DMS114 treated with DMSO at 0.1 percent for 48 hours (cell line): ENCODE data around the gene PLD5.
"Not testable (repeated sequence)": the region's sequence is repeated elsewhere in the genome, so short reads cannot be mapped to it uniquely, and the experiment has no call there.

Experiments used
- DNase-seq: peaks from one replicate; lab custom pipeline; 2025; ENCODE audit not compliant: unreplicated experiment; lab: John Stamatoyannopoulos, UW

The PLD5 gene

DNA sequence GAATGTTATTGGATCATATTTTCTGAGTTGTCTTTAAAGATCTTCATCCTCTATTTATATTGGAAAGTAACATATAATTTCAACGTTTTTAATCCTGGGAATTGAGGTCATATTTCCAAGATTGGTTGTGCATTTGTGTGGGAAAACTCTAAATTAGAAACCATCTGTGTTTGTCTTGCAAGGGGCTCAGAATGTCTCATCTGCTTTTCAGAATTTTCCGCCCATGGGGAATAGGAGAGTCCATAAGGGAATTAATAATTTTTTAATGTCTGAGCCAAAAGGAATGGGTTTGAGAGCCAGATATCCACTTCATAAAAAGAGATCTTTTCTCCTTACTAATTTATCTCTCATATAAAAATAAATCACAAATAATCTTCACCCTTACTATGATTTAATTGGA lies 440.8 kb downstream of the PLD5 start:
- no peak for DNase-seq

GRCh38 chr1:242081446-242081845 lies 443.1 kb downstream of the PLD5 start:
- DNase-seq: no peak

DNA sequence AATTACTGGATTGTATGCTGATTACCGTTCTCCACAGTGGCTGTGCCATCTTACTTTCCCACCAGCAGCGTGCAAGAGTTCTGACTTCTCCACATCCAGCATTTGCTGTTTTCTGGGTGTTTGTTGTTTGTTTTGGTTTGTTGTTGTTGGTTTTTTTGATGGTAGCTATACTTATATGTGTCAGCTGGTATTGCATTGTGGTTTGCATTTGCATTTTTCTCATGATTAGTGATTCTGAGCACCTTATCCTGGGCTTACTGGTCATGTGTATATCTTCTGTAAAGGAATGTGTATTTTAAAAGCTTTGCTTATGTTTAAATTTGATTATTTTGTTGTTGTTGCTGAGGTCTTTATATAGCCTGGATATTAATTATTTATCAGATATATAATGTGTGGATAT lies 458.7 kb downstream of the PLD5 start:
- DNase-seq: no peak

GRCh38 chr1:242062271-242062670 lies 462.2 kb downstream of the PLD5 start:
- DNase-seq: no peak

- DNase-seq: no peak
Observed at GRCh38 chr1:242059976-242060375, 464.5 kb downstream of the PLD5 start.

- DNase-seq: not testable (repeated sequence)
Observed at GRCh38 chr1:242058582-242058981, 465.9 kb downstream of the PLD5 start.

GRCh38 chr1:242058181-242058580 lies 466.3 kb downstream of the PLD5 start:
- not testable (repeated sequence) for DNase-seq

DNA sequence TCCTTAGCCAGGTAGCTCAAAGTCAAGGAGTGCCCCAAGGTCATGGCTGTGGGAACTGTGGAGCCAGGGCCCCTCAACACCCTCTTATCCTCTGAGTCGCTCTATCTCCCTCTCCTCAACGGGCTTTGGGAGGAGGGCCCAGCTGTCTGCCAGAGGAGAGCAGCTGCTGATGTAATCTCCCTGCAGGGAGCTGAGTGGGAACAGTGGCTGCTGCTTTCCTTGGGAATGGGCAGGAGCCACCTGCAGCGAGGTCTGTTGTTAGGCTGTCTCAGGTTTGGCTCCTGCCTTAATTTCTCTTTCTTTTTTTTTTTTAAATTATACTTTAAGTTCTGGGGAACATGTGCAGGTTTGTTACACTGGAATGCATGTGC lies 466.8 kb downstream of the PLD5 start:
- DNase-seq: no peak

- no peak for DNase-seq
Observed at GRCh38 chr1:242056988-242057744, 467.3 kb downstream of the PLD5 start.

DNA sequence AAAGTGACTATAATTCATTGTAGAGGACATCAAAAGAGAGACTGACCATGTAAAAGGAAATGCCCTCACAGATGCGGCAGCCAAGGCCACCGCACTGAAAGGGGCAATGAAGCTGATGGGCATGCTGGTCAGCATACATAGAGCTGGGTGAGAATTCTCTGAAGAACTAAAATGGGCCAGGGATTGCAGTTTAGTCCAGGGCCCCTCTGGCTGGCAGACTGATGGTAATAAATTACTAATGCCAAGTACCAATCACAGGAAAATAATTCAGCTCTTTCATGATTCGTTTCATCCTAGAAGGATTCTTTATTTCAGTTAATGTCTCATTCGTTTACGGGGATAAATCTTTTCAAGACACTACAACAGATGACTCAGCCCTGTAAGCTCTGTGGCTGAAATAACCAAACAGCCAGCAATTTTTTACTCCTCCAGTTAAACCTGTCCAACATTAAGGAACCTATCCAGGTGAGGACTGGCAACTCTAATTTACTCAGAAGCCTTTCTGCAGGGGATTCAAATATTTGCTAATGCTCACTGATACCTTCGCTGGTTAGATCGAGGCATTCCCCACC lies 468.7 kb downstream of the PLD5 start:
- DNase-seq: no peak

DNA sequence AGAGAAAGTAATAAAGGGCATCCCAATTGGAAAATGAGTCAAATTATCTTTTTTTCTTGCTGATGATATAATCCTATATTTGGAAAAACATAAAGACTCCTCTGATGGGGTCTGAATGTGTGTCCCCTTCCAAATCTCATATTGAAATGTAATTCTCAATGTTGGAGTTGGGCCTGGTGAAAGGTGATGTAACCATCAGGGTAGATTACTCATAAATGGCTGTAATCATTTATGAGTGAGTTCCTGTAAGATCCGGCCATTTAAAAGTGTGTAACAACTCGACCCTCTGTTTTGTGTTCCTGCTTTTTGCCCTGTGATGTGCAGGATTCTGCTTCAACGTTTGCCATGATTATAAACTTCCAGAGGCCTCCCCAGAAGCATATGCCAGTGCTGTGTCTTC lies 481.3 kb downstream of the PLD5 start:
- DNase-seq: no peak

DNA sequence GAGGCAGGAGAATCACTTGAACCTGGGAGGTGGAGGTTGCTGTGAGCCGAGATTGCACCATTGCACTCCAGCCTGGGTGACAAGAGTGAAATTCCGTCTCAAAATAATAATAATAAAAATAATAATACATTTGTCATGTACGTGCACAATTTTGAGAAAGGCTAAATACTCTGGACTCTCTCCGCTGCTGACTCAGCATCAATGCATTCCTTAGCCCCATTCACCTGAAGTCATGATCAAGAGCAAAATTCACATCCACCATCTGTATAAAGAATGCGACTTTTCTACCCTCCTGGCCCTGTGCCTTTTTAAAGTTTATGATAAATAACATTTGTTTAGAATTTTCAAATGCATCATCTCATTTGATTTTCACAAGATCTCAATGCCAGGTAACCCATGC lies 490.1 kb downstream of the PLD5 start:
- DNase-seq: no peak

DNA sequence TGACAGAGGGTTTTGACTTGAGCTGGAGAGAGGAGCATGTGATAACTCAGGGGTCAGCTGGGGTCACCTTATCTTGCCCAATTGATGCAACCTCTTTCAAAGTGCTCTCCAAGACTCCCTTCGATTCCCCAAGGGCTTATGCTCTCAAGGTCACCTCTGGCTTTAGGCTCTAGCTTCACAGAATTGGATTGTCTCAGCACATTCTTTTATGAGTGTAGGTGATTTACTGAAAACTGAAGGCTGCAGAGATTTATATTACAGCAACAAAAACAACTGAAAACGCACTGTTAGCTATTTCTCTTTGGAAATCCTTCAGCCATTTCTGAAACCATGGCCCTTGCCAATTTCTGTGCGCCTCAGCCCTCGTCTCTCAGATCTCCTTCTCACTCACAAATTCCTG lies 491.1 kb downstream of the PLD5 start:
- DNase-seq: no peak
